HCT116 (cell line): ENCODE measurements around the gene ABCA8. TPM values are rescaled to one million over a fixed set of nuclear protein-coding genes. Genes with fewer than 3 reads are reported as not detected.

Source experiments
- ATAC-seq: fragments of 200-7000 bp; cut with Tn5 transposase; 2 replicates; pipeline ENCODE4 v1.9.1; 2020; ENCODE audit warnings: mild to moderate bottlenecking, moderate library complexity
- BruUV-seq: library from RNA; stranded (reverse); fragments of 400-500 nt; replicated peaks from 2 replicates; lab custom pipeline; 2021; lab: Mats Ljungman, UMichigan
- CTCF ChIA-PET: fragments of 300-600 bp; sonication (Branson Sonifier 250); formaldehyde crosslinking; loops from one replicate; lab custom pipeline; 2021; ENCODE audit warnings: antibody characterized with exemption; lab: Charles Lee
- POLR2A ChIA-PET: fragments of 300-600, 350-600 bp; sonication (Branson Sonifier 250); formaldehyde crosslinking; loops from one replicate; lab custom pipeline; 2021; ENCODE audit warnings: antibody characterized with exemption; lab: Charles Lee
- RAD21 ChIA-PET, 2 experiments: fragments of 300-600 bp; sonication (Branson Sonifier 250); formaldehyde crosslinking; loops; one replicate each; lab custom pipeline; 2023; ENCODE audit warnings: low total read pairs in 2 of 2; ENCODE audit not compliant: uncharacterized antibody in 2 of 2, unreplicated experiment in 2 of 2, low non-redundant PET in 1 of 2; lab: Charles Lee
- DNase-seq: peaks from one replicate; pipeline ENCODE4 v3.0.0-alpha.2; 2010; ENCODE audit warnings: low read depth, low spot score
- H2AFZ ChIP-seq: fragments of 200-600 bp; shearing (Covaris generic), sonication (generic); 2 replicates; pipeline ENCODE4 v1.6.1; 2017; ENCODE audit warnings: low read depth, mixed run types, mixed read lengths, antibody characterized with exemption, low read length; ENCODE audit not compliant: poor library complexity, severe bottlenecking
- H3K27ac ChIP-seq: 2 replicates; pipeline ENCODE4 v1.5.1; 2012; ENCODE audit warnings: low read depth, low read length
- H3K27me3 ChIP-seq: fragments of 200-600 bp; sonication (generic); 2 replicates; pipeline ENCODE4 v1.6.1; 2016; ENCODE audit warnings: mixed run types, low read length, mixed read lengths; ENCODE audit not compliant: insufficient read depth
- H3K36me3 ChIP-seq, 2 experiments: fragments of 200-500 bp in 1 of 2; fragments of 200-600 bp in 1 of 2; sonication (Bioruptor generic) in 1 of 2; sonication (generic) in 1 of 2; 2 replicates each; pipeline versions ENCODE4 v1.5.1 to v1.6.1; 2014 to 2016; ENCODE audit warnings: low read length in 2 of 2, inconsistent platforms in 1 of 2, mixed read lengths in 1 of 2, mixed run types in 1 of 2; ENCODE audit not compliant: insufficient read depth in 2 of 2, control insufficient read depth in 1 of 2
- H3K4me1 ChIP-seq, 2 experiments: fragments of 200-600 bp in 1 of 2; sonication (generic) in 1 of 2; 2 replicates each; pipeline versions ENCODE4 v1.5.1 to v1.6.1; 2012 to 2017; ENCODE audit warnings: low read length in 2 of 2, inconsistent platforms in 1 of 2, mild to moderate bottlenecking in 1 of 2, mixed read lengths in 1 of 2, mixed run types in 1 of 2, moderate library complexity in 1 of 2; ENCODE audit not compliant: insufficient read depth in 2 of 2, control insufficient read depth in 1 of 2
- H3K4me2 ChIP-seq: fragments of 200-600 bp; sonication (generic); 2 replicates; pipeline ENCODE4 v1.6.1; 2017; ENCODE audit warnings: mixed run types, low read length, mixed read lengths
- H3K4me3 ChIP-seq, 2 experiments: fragments of 200-600 bp in 1 of 2; sonication (generic) in 1 of 2; replicated peaks in 1 of 2; 2 replicates each; pipeline ENCODE4 v1.5.1; 2011 to 2016; ENCODE audit warnings: low read length in 2 of 2, control low read depth in 1 of 2, low read depth in 1 of 2, mild to moderate bottlenecking in 1 of 2, mixed read lengths in 1 of 2, mixed run types in 1 of 2
- H3K79me2 ChIP-seq: fragments of 200-600 bp; sonication (generic); 2 replicates; pipeline ENCODE4 v1.6.1; 2017; ENCODE audit warnings: mild to moderate bottlenecking, mixed run types, low read length, moderate library complexity, mixed read lengths; ENCODE audit not compliant: insufficient read depth
- H3K9ac ChIP-seq: fragments of 200-600 bp; sonication (generic); 2 replicates; pipeline ENCODE4 v1.6.1; 2016; ENCODE audit warnings: low read length, mixed read lengths
- H3K9me2 ChIP-seq: fragments of 200-600 bp; sonication (generic), shearing (Covaris generic); 2 replicates; pipeline ENCODE4 v1.6.1; 2017; ENCODE audit warnings: mixed run types, mild to moderate bottlenecking, moderate library complexity; ENCODE audit not compliant: insufficient read depth
- H3K9me3 ChIP-seq, 2 experiments: fragments of 200-500 bp in 1 of 2; fragments of 200-600 bp in 1 of 2; sonication (Bioruptor generic) in 1 of 2; sonication (generic) in 1 of 2; 2 replicates each; pipeline ENCODE4 v1.6.1; 2014 to 2017; ENCODE audit warnings: low read length in 2 of 2, mixed read lengths in 2 of 2, inconsistent platforms in 1 of 2, low read depth in 1 of 2, mild to moderate bottlenecking in 1 of 2, mixed run types in 1 of 2, moderate library complexity in 1 of 2; ENCODE audit not compliant: control insufficient read depth in 1 of 2, insufficient read depth in 1 of 2
- H4K20me1 ChIP-seq: fragments of 200-600 bp; sonication (generic), shearing (Covaris generic); 2 replicates; pipeline ENCODE4 v1.6.1; 2017; ENCODE audit warnings: mixed run types, mild to moderate bottlenecking, moderate library complexity; ENCODE audit not compliant: insufficient read depth
- ATF3 ChIP-seq: IDR thresholded peaks from 2 replicates; pipeline ENCODE4 v1.6.1; 2012
- CBX3 ChIP-seq: IDR thresholded peaks from 2 replicates; pipeline ENCODE4 v1.6.1; 2012; ENCODE audit warnings: low read depth
- CEBPB ChIP-seq: IDR thresholded peaks from 2 replicates; pipeline ENCODE4 v1.6.1; 2012; ENCODE audit warnings: low read depth
- EGR1 ChIP-seq: IDR thresholded peaks from 2 replicates; pipeline ENCODE4 v1.6.1; 2012; ENCODE audit warnings: low read depth
- EZH2 ChIP-seq: fragments of 200-600 bp; sonication (generic); IDR thresholded peaks from 2 replicates; pipeline ENCODE4 v1.6.1; 2017; ENCODE audit warnings: antibody characterized with exemption, mixed run types
- EZH2phosphoT487 ChIP-seq: fragments of 200-600 bp; IDR thresholded peaks from 2 replicates; pipeline ENCODE4 v1.6.1; 2018; ENCODE audit warnings: antibody characterized with exemption, borderline replicate concordance
- JUND ChIP-seq: IDR thresholded peaks from 2 replicates; pipeline ENCODE4 v1.6.1; 2012
- MAX ChIP-seq: IDR thresholded peaks from 2 replicates; pipeline ENCODE4 v1.6.1; 2012
- POLR2AphosphoS5 ChIP-seq: IDR thresholded peaks from 2 replicates; pipeline ENCODE4 v1.6.1; 2011; ENCODE audit warnings: mild to moderate bottlenecking, low read depth, low read length, moderate library complexity
- RAD21 ChIP-seq: IDR thresholded peaks from 2 replicates; pipeline ENCODE4 v1.6.1; 2012; ENCODE audit warnings: low read depth, mild to moderate bottlenecking
- REST ChIP-seq: IDR thresholded peaks from 2 replicates; pipeline ENCODE4 v1.6.1; 2012; ENCODE audit warnings: low read depth
- SIN3A ChIP-seq: IDR thresholded peaks from 2 replicates; pipeline ENCODE4 v1.6.1; 2012; ENCODE audit warnings: low read depth
- SP1 ChIP-seq: IDR thresholded peaks from 2 replicates; pipeline ENCODE4 v1.6.1; 2012; ENCODE audit warnings: low read depth
- TCF7L2 ChIP-seq: IDR thresholded peaks from 2 replicates; pipeline ENCODE4 v1.7.0; 2011; ENCODE audit warnings: borderline replicate concordance, inconsistent platforms; ENCODE audit not compliant: insufficient read depth, insufficient read length; ENCODE audit errors: extremely low read depth
- ZBTB33 ChIP-seq: IDR thresholded peaks from 2 replicates; pipeline ENCODE4 v1.6.1; 2011; ENCODE audit warnings: mild to moderate bottlenecking, low read length, moderate library complexity; ENCODE audit not compliant: insufficient replicate concordance; ENCODE audit errors: extremely low read depth
- ZFX ChIP-seq: fragments of 450-650 bp; IDR thresholded peaks from 2 replicates; pipeline ENCODE4 v1.6.1; 2017
- ZNF274 ChIP-seq: fragments of 200-500 bp; sonication (Bioruptor generic); IDR thresholded peaks from 2 replicates; pipeline ENCODE4 v1.6.1; 2014; ENCODE audit warnings: mild to moderate bottlenecking, low read depth, low read length, inconsistent platforms
- intact Hi-C: fragments of 100-400 bp; cut with micrococcal nuclease; formaldehyde crosslinking; loops from 2 replicates; pipeline ENCODE4 v1.10.0; 2022
- total RNA-seq: library from RNA; stranded (reverse); gene quantifications from one replicate; pipeline ENCODE4 v1.2.1, GENCODE V29; 2021; ENCODE audit not compliant: unreplicated experiment

The ABCA8 gene
- total RNA-seq, 1 experiment from 2014 or later: 0.44 TPM

- Histone ChIP-seq H3K4me3 (no peak overlapping the region), H4K20me1 (no peaks in the 10 kb centered on the region)
- BruUV-seq: no TSS peak
- no peak for DNase-seq
- TF ChIP-seq EZH2phosphoT487: no peak
- TF ChIP-seq EZH2: no peak
- no peak for TF ChIP-seq ZFX
- no peak for TF ChIP-seq MAX
- TF ChIP-seq CBX3: no peak
- no peak for TF ChIP-seq ZNF274
- TF ChIP-seq SIN3A: no peak
- no peak for TF ChIP-seq REST
- no peak for TF ChIP-seq ZBTB33
- TF ChIP-seq CEBPB: no peak
- TF ChIP-seq EGR1: no peak
- TF ChIP-seq POLR2AphosphoS5: no peak
- no peak for TF ChIP-seq SP1
- TF ChIP-seq ATF3: no peak
- TF ChIP-seq JUND: no peak
- TF ChIP-seq TCF7L2: no peak
- no peak for TF ChIP-seq RAD21
- TF ChIP-seq, all 23 proteins: peak for 0
- Histone ChIP-seq H3K9ac (no peak overlapping the region), H3K27ac (no peak overlapping the region), H2AFZ (no peak overlapping the region), H3K27me3 (no peaks in the 10 kb centered on the region), H3K36me3 (no peaks in the 10 kb centered on the region), H3K79me2 (no peaks in the 10 kb centered on the region), H3K9me2 (no peaks in the 10 kb centered on the region), H3K4me2 (no peak overlapping the region), H3K9me3 (no peaks in the 10 kb centered on the region), H3K4me1 (no peaks in the 10 kb centered on the region)
- intact Hi-C loops: no loop called here
- ChIA-PET CTCF (no interaction called here), POLR2A (interaction anchor here (0.9 kb wide), 1 partner anchor 12 kb away, joined by 3 read pairs; no protein-coding TSS in a partner anchor), RAD21 (no interaction called here)
- no peak for ATAC-seq
Measured at GRCh38 chr17:68840073-68840472, 115.1 kb downstream of the ABCA8 start.
